Hematopoietic multipotent progenitor cell (in vitro differentiated cells): ENCODE results near the gene GLP1R. TPM values are rescaled to one million over a fixed set of nuclear protein-coding genes. Genes with fewer than 3 reads are reported as not detected.

Experiments
- DNase-seq, 3 donors: peaks; one replicate each; pipeline ENCODE4 v3.0.0-alpha.2; 2011 to 2015; ENCODE audit warnings: low read depth in 2 of 3, low spot score in 2 of 3
- total RNA-seq: library from RNA; depleted of rRNA; stranded (reverse); fragments of >200 nt; gene quantifications from one replicate; pipeline ENCODE4 v1.2.3, GENCODE V29; 2012

GLP1R gene
- not detected for total RNA-seq

GRCh38 chr6:39048481-39049399 is at the start of gene GLP1R:
GLP1R (plus strand) TSS chr6:39048781; CDS start chr6:39048841, 60 bp downstream.
- no peak for DNase-seq

- DNase-seq: peak in 2 of 3 donors; percentile 7 to 32
Observed at GRCh38 chr6:39003072-39003471, 45.5 kb upstream of the GLP1R start.

GRCh38 chr6:39003492-39003891 is 45.1 kb upstream of the GLP1R start:
- DNase-seq: no peak

- no peak for DNase-seq
Observed at GRCh38 chr6:39004801-39005200, 43.8 kb upstream of the GLP1R start.

- no peak for DNase-seq
Observed at GRCh38 chr6:39005774-39006173, 42.8 kb upstream of the GLP1R start.

GRCh38 chr6:39007575-39007974 is 41.0 kb upstream of the GLP1R start:
- DNase-seq: no peak

- DNase-seq: no peak
Observed at GRCh38 chr6:39008737-39009136, 39.8 kb upstream of the GLP1R start.

- DNase-seq: no peak
Observed at GRCh38 chr6:39009476-39009875, 39.1 kb upstream of the GLP1R start.

- no peak for DNase-seq
Observed at GRCh38 chr6:39016839-39017546, 31.6 kb upstream of the GLP1R start.

GRCh38 chr6:39017547-39017880 is 31.1 kb upstream of the GLP1R start:
- no peak for DNase-seq

- DNase-seq: peak in 1 of 3 donors; percentile 32
Observed at GRCh38 chr6:39018103-39018502, 30.5 kb upstream of the GLP1R start.

- no peak for DNase-seq
Observed at GRCh38 chr6:39020136-39020535, 28.4 kb upstream of the GLP1R start.

GRCh38 chr6:39021041-39021440 is 27.5 kb upstream of the GLP1R start:
- no peak for DNase-seq

GRCh38 chr6:39021779-39022178 is 26.8 kb upstream of the GLP1R start:
- DNase-seq: no peak

- no peak for DNase-seq
Observed at GRCh38 chr6:39026175-39026574, 22.4 kb upstream of the GLP1R start.

GRCh38 chr6:39029156-39030011 is 19.2 kb upstream of the GLP1R start:
- DNase-seq: peak in 2 of 3 donors; percentile 25 to 59

- DNase-seq: no peak
Observed at GRCh38 chr6:39035681-39036080, 12.9 kb upstream of the GLP1R start.

- DNase-seq: peak in 1 of 3 donors; percentile 26
Observed at GRCh38 chr6:39037082-39037508, 11.5 kb upstream of the GLP1R start.

GRCh38 chr6:39037707-39038106 is 10.9 kb upstream of the GLP1R start:
- DNase-seq: no peak

GRCh38 chr6:39040080-39040673 is 8.4 kb upstream of the GLP1R start:
- DNase-seq: no peak

GRCh38 chr6:39041072-39041471 is 7.5 kb upstream of the GLP1R start:
- no peak for DNase-seq
